Esophagus muscularis mucosa (tissue), 4 donors: ENCODE data around the gene STK32B. TPM values are rescaled to one million over a fixed set of nuclear protein-coding genes. Genes with fewer than 3 reads are reported as not detected.

ENCODE experiments used
- DNase-seq: peaks from one replicate; pipeline ENCODE4 v3.0.0-alpha.2; 2017; ENCODE audit errors: extremely low spot score
- H3K27ac ChIP-seq, 4 donors: fragments of 200-600 bp; sonication (generic); replicated peaks in 1 of 4; 1 replicate in 3 of 4; 2 replicates in 1 of 4; pipeline ENCODE4 v1.5.1; 2016 to 2019; ENCODE audit warnings: mild to moderate bottlenecking in 1 of 4
- H3K27me3 ChIP-seq, 4 donors: fragments of 200-600 bp; sonication (generic); one replicate each; pipeline versions ENCODE4 v1.5.1 to v1.6.0; 2016 to 2019
- H3K36me3 ChIP-seq, 4 donors: fragments of 200-600 bp; sonication (generic); one replicate each; pipeline ENCODE4 v1.5.1; 2016 to 2019
- H3K4me1 ChIP-seq, 4 donors: fragments of 200-600 bp; sonication (generic); one replicate each; pipeline ENCODE4 v1.5.1; 2016 to 2019
- H3K4me3 ChIP-seq, 4 donors: fragments of 200-600 bp; sonication (generic); 1 replicate in 2 of 4; 2 replicates in 2 of 4; pipeline ENCODE4 v1.5.1; 2016 to 2019; ENCODE audit warnings: mild to moderate bottlenecking in 4 of 4, moderate library complexity in 1 of 4
- H3K9me3 ChIP-seq, 4 donors: fragments of 200-600 bp; sonication (generic); 1 replicate in 3 of 4; 2 replicates in 1 of 4; pipeline ENCODE4 v1.5.1; 2016 to 2019
- EP300 ChIP-seq: sonication (generic); formaldehyde crosslinking; IDR thresholded peaks from one replicate; pipeline ENCODE4 v1.6.1; 2017; ENCODE audit warnings: antibody characterized with exemption
- POLR2A ChIP-seq: fragments of 450-650 bp; IDR thresholded peaks from one replicate; pipeline ENCODE4 v1.6.1; 2017; ENCODE audit warnings: antibody characterized with exemption, moderate library complexity, mild to moderate bottlenecking, low read depth
- POLR2AphosphoS5 ChIP-seq, 2 donors: sonication (generic); formaldehyde crosslinking; IDR thresholded peaks; one replicate each; pipeline ENCODE4 v1.6.1; 2017; ENCODE audit warnings: antibody characterized with exemption in 2 of 2
- WGBS: methylation state at CpG from one replicate; pipeline ENCODE4 v1.1.5; 2018; 5-methylcytosine and 5-hydroxymethylcytosine counted together
- intact Hi-C: fragments of 100-400 bp; cut with DNase I; formaldehyde crosslinking; loops from one replicate; pipeline ENCODE4 v1.15.1; 2023
- total RNA-seq, 4 donors: library from RNA; depleted of rRNA; stranded (reverse); fragments of >200 nt; gene quantifications; one replicate each; pipeline versions ENCODE4 v1.1.0 to v1.2.1, GENCODE V29; 2016
- TF ChIP-seq, protein P1 (sequence below), 3 experiments: fragments of 200-600 bp in 2 of 3; fragments of 450-650 bp in 1 of 3; sonication (generic) in 2 of 3; IDR thresholded peaks; one replicate each; pipeline ENCODE4 v1.5.1; 2017 to 2019; ENCODE audit warnings: antibody characterized with exemption in 3 of 3, mild to moderate bottlenecking in 2 of 3, moderate library complexity in 1 of 3

STK32B gene
- total RNA-seq, 4 donors from 2014 or later: 1.7 to 3.8 (median 2.7) TPM

DNA sequence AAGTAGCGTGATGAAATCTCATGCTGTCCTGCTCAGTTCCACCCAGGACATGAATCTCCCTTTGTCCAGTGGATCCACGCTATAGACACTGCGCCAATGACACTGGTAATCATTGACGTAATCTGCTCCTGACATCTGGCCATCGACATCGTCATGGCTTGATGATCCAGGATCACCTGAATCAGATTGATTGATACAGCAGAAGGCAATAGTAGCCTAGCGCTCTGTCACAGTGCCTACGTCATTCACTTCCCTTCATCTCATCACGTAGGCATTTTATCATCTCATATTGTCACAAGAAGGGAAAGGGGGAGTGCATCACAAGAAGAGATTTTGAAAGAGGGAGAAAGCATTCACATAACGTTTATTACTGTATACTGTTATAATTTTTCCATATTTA, 68.8 kb downstream of the STK32B start:
- intact Hi-C loops: no loop called here
- Histone ChIP-seq H3K9me3 (no peaks in the 10 kb centered on the region), H3K27ac (no peak overlapping the region), H3K27me3 (no peaks in the 10 kb centered on the region), H3K4me1 (no peaks in the 10 kb centered on the region), H3K4me3 (no peak overlapping the region), H3K36me3 (no peaks in the 10 kb centered on the region)
- WGBS: 82% methylated on average over 9 of the region's 10 CpGs
- no peak for DNase-seq
- TF ChIP-seq POLR2AphosphoS5 (IDR thresholded peaks at IDR 0.05) (no peak), EP300 (no peak), POLR2A (no peak)
- TF ChIP-seq, protein P1, sequence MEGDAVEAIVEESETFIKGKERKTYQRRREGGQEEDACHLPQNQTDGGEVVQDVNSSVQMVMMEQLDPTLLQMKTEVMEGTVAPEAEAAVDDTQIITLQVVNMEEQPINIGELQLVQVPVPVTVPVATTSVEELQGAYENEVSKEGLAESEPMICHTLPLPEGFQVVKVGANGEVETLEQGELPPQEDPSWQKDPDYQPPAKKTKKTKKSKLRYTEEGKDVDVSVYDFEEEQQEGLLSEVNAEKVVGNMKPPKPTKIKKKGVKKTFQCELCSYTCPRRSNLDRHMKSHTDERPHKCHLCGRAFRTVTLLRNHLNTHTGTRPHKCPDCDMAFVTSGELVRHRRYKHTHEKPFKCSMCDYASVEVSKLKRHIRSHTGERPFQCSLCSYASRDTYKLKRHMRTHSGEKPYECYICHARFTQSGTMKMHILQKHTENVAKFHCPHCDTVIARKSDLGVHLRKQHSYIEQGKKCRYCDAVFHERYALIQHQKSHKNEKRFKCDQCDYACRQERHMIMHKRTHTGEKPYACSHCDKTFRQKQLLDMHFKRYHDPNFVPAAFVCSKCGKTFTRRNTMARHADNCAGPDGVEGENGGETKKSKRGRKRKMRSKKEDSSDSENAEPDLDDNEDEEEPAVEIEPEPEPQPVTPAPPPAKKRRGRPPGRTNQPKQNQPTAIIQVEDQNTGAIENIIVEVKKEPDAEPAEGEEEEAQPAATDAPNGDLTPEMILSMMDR (IDR thresholded peaks at IDR 0.05): no peak

DNA sequence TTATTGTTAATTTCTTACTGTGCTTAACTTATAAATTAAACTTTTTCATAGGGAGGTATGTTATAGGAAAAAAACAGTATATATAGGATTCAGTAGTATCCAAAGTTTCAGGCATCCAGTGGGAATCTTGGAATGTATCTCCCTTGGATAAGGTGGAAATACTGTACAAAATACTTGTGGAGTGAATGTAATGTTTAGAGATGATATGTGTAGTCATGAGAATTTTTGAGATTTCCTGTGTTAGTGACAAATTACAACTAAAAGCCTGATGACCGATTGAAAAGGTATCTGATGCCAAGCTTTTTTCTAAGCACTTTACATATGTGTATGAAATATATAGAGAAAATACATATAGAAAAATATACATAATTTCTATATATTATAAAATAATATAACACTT, 69.2 kb downstream of the STK32B start:
- no peak for DNase-seq
- Histone ChIP-seq H3K36me3 (no peaks in the 10 kb centered on the region), H3K4me3 (no peak overlapping the region), H3K27ac (no peak overlapping the region), H3K4me1 (no peaks in the 10 kb centered on the region), H3K9me3 (no peaks in the 10 kb centered on the region), H3K27me3 (no peaks in the 10 kb centered on the region)
- whole genome bisulfite sequencing: 91% methylated on average over 1 of the region's 1 CpG
- TF ChIP-seq EP300: no peak
- no peak for TF ChIP-seq POLR2AphosphoS5 (IDR thresholded peaks at IDR 0.05)
- TF ChIP-seq POLR2A: no peak
- TF ChIP-seq, protein P1 (IDR thresholded peaks at IDR 0.05): no peak
- intact Hi-C loops: no loop called here

DNA sequence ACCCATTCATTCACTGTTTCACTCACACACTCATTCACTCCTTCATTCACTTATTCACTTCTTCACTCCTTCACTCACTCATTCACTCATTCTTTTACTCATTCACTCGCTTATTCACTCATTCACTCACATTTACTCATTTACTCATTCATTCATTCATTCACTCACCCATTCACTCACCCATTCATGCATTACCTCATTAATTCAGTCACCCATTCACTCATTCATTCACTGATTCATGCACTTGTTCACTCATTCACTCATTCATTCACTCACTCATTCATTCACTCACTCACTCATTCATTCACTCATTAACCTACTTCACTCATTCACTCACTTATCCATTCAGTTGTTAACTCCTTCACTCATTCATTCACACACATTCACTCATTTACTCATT, 70.8 kb downstream of the STK32B start:
- intact Hi-C loops: no loop called here
- Histone ChIP-seq H3K36me3 (no peaks in the 10 kb centered on the region), H3K4me1 (no peaks in the 10 kb centered on the region), H3K27me3 (no peaks in the 10 kb centered on the region), H3K4me3 (no peak overlapping the region), H3K27ac (no peak overlapping the region), H3K9me3 (no peaks in the 10 kb centered on the region)
- TF ChIP-seq POLR2A (no peak), EP300 (no peak), POLR2AphosphoS5 (IDR thresholded peaks at IDR 0.05) (no peak)
- TF ChIP-seq, protein P1 (IDR thresholded peaks at IDR 0.05): no peak
- WGBS: 93% methylated on average over 1 of the region's 1 CpG
- DNase-seq: no peak

DNA sequence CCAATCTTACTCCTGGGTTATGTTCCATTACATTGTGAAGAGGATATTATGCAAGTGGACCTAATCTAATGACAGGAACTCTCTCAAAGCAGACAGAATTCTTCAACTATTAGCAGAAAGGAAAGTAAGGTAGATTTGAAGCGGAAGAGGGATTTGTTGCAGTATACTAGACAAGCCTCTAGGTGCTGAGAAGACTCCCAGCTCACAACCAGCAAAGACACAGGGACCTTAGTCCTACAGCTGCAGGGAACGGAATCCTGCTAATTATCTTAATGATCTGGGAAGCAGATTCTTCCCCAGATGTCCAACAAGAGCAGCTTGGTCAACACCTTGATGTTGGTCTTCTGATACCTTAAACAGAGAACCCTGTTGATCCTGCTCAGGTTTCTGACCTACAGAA, 73.6 kb downstream of the STK32B start:
- no peak for TF ChIP-seq POLR2A
- DNase-seq: no peak
- 78% methylated on average over 2 of the region's 2 CpGs for WGBS

DNA sequence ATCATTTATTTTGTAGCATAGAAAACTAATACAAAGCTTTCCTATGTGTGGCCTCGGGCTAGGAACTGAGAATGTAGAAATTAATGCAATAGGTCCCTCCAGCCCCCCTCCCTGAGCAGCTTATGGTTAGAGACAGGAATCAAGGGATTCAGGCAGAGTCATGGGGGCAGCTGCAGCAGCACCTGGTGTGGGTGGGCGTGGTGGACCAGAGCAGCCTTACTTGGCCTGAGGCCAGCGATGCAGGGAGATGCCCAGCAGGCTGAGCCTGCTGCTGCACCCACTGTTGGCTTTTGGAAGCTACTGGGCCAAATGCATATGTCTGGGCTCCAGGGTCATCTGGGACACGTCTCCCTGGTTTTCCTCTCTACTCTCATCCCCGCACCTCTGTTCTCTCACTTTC, 74.0 kb downstream of the STK32B start:
- H3K27me3 ChIP-seq: no peaks in the 10 kb centered on the region
- intact Hi-C loops: no loop called here
- H3K27ac ChIP-seq: no peak overlapping the region
- H3K4me3 ChIP-seq: no peak overlapping the region
- no peak for TF ChIP-seq POLR2AphosphoS5 (IDR thresholded peaks at IDR 0.05)
- TF ChIP-seq, protein P1 (IDR thresholded peaks at IDR 0.05): no peak
- no peak for TF ChIP-seq POLR2A
- TF ChIP-seq EP300: no peak
- no peaks in the 10 kb centered on the region for H3K9me3 ChIP-seq
- no peak for DNase-seq
- H3K36me3 ChIP-seq: no peaks in the 10 kb centered on the region
- 83% methylated on average over 5 of the region's 5 CpGs for WGBS
- no peaks in the 10 kb centered on the region for H3K4me1 ChIP-seq

More for the DNA sequence above, 73.6 kb downstream of the STK32B start:
- Histone ChIP-seq H3K9me3 (no peaks in the 10 kb centered on the region), H3K27ac (no peak overlapping the region), H3K27me3 (no peaks in the 10 kb centered on the region), H3K4me1 (no peaks in the 10 kb centered on the region), H3K36me3 (no peaks in the 10 kb centered on the region), H3K4me3 (no peak overlapping the region)
- intact Hi-C loops: no loop called here
